HG02943 (cell line): ENCODE results near the gene KIF5C.

Experiments used
- ATAC-seq: cut with Tn5 transposase; IDR thresholded peaks from one replicate; pipeline ENCODE4 v1.9.1; 2021; ENCODE audit warnings: mild to moderate bottlenecking, low read depth, moderate library complexity; ENCODE audit not compliant: unreplicated experiment

KIF5C gene

DNA sequence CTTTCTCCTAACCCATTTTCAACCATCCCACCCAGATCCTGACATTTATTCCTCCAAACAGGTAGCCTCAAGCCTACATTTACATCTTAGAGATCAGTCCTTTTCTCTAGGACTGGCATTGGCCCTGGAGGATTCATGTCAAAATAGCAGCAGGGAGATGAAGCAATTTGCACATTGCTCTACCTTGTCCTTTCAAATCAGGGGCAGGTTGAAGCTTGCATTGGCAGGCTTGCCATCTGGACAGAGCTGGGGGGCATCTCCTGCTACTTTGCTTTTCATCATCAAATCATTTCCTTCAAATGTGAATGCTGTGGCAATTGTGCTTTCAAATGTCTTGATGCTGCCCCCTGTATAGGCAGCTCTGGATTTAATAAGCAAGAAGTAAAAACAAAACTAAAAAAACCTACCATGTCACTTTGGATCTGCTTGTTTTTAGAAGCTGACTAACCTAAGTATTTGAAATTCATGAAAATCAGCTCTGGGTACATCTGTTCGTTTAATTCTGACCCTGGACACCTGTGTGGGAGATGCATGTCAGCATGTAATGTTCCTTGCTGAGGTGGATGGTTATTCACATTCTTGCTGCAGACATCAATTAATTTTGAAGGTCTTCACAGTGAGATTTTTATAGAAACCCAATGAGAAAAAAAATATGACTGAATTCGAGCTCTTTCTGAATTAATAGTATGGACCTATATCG, 47.9 kb downstream of the KIF5C start:
- no peak for ATAC-seq

DNA sequence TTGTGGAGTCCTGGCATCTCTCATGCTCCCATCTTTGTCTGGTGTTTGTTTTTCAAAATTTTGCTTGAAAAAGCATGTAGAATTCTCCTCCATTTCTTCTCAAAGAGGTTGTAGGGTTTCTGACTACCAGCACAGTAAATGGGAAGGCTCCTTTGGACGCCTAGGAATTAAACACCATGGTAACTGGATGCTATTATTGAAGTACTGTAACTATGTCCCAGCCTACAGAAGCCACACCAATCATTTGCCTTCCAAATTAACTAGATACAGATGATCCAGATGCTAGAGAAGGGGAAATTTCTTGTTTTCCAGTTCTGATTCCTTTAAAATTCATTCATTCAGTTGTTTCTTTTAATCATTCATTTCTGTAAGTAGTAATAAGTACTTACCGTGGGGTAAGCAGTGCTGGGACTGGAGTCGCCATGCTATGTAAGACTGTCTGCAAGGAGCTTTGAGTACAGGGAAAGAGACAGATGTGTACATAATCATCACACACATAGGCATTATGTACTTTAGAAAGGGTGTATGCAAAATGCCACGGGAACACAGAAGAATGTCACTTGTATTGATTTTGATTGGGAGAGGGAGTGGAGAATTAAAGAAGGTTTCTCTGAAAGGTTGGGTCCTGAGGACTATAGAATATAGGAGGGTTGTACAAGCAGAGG, 49.6 kb downstream of the KIF5C start:
- ATAC-seq = no peak

DNA sequence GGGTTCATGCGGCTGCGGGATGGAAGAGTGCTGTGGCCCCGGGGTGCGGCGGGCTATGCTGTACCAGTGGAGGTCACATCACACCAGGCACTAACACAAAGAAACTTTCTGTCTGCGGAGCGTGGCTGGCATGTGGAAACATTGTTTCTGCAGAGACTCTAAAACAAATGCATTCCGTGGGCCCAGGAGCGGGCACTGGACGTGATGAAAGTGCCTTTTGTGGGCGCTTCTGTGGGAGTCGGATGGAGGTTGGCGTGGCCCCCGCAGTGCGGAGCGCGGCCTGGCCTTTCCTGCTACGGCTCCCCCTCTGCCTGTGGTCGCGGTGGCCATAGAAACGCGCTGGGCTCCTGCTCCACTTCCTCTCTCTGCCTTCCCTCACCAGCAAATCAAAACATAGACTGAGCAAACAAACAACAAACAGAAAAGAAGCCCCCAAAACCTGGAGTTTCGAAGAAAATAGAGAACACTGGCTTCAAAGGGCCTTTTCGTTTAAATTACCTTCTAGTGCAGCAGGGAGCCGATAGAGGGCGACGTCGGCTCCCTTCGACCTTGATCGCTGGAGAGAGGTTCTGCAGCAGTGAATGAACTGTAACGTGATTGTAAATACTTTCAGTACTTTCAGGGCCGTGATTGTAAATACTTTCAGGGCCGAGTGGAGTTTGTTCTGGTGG, 51.4 kb downstream of the KIF5C start:
- ATAC-seq = no peak

DNA sequence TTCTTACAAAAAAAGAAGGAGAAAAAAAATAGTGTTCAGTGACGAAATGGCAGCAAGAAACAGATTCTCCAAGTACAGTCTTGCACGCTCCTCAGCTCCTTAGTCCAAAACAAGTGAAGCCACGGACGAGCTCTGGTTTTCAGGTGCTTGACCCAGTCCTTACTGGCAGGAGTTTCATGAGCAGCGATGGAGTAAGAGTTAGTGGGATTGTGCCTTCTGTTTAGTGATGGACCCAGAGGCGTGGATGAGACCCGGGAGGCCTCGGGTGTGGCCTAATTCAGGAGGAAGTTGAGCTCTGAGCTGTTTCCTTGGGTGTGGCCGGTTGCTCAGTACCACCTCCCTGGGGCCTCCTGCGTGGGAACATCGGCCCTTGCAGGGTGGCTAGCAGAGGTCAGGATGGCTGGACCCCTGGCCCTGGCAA, 52.0 kb downstream of the KIF5C start:
- no peak for ATAC-seq

DNA sequence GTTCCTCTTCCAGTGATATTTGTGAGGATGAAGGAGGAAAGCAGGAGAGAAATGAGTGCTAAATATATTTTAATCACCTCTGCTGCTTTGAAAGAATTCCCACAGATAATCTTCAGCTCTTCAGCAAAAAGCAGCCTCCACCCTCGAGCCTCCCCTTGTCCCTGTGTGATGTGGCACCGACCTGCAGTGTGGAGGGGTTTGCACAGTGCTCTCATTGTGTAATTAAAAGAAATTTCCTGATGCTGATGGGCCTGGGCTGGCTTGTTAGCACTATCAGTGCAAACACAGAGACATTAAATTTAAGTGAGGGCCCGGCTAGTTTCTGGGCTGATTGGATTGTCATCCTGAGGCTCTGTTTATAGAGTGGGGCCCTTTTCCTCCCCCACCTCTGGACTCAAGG, 53.4 kb downstream of the KIF5C start:
- no peak for ATAC-seq

DNA sequence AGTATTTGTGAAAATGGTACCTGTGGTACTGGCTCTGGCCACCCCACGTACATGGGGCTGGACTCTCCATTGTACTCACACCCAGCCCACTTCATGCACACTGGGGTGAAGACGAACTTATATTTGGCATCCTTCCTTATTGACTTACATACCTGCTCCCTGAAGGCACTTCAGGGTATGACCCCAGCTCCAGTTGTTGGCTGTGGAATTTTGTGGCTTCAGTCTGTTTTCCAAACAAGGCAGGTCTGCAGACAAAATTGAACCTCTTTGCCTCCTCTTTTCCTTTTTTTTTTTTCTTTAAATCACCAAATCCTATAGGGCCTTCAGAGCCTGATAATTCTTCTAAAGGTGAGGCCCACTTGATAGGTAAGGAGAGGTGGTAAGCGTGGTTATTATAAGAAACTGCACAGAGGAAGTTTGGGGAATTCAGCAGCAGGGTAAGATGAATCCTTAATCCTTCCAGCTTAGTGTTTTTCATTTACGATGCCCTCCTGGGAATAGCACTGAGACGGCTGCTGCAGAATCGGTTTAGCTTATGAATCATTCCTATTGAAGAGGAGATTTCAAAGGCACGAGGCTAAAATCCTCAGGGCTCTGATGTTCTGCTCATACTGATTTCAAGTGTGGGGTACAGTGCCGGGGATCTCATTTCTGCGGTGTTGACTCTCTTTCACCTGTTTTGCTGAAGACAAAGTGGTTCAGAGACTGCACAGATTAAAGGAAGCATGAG, 55.2 kb downstream of the KIF5C start:
- no peak for ATAC-seq

DNA sequence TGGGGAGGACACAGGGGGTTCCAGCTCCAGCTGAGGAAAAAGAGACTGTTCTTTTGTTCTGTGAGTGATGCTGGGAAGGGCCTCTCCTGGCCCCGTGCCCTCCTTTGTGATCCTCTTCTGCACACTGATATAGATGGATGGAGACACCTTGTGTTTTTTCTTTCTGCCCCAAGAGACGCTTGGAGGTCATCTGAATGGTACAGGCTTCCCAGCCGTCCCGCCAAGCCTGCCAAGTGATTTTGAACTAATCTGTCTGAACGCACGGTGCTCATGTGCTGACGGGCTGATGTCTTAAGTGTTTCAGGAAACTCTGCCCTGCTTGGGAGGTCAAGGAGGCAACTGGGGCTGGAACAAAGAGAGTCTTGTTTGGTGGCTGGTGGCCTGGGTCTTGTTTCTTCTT, 57.5 kb downstream of the KIF5C start:
- ATAC-seq = no peak

DNA sequence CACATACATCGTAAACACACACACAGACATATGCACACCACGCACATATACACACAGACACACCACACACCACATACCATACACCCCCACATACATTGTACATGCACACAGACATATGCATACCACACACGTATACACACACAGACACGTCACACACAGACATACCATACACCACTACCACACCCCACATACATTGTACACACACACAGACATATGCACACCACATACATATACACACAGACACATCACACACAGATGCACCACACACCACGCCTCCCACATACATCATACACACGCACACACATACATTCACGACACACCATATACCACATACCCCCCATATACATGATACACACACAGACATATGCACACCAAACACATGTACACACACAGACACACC, 58.4 kb downstream of the KIF5C start:
- ATAC-seq = no peak

DNA sequence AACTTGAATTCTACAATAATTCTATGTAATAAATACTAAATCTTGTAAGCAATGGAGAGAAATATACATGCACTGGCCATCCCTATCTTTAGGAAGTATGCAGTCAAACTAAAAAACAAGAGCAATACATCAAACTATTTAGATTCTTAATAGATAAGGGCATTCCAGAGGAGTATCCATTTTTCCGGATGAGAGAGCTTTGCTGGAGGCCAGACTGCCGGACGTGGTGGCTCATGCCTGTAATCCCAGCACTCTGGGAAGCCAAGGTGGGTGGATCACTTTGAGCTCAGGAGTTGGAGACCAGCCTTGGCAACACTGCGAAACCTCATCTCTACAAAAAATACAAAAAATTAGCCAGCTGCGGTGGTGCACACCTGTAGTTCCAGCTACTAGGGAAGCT, 60.8 kb downstream of the KIF5C start:
- ATAC-seq = no peak

DNA sequence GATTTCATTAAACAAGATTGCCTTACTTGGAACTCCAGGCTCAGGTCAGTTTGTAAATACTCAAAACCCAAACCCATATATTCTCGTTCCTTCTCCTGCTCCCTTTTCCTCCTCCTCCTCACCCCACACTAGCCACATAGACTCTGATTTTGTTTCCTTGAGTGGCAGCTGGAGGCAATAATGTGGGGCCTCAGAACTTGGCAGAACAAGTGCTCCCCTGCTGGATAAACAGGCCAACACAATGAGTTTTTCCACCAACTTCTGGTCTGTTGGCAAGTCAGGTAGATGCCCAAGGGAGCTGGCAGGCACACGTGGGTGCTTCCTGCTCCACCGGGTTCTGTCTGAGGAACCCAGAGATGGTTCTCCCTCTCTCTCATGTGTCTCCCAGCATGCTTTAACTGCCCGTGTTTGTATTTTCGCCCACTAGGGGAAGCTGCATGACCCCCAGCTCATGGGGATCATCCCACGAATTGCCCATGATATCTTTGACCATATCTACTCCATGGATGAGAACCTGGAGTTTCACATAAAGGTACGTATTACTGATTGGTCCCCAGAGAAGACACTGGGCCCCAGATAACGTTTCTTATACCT, 61.9 kb downstream of the KIF5C start:
- no peak for ATAC-seq

DNA sequence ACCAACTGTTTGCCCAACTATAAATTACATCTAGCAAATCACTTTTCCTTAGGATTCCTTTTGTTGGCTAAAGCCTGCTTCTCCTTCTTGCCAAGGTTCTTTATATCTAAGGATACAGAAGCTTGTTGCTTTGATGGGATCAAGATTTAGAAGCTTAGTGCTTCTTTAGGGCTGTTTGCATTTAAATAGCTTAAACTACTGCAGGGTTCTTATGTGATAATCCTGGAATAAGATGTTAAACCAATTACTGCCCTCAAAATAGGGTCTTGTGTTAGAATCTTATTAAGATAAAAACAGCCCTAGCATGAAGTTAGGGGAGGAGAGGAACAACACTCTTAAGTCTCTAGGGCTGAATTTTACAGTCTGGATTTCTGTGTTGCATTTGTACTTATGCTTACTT, 64.2 kb downstream of the KIF5C start:
- no peak for ATAC-seq

DNA sequence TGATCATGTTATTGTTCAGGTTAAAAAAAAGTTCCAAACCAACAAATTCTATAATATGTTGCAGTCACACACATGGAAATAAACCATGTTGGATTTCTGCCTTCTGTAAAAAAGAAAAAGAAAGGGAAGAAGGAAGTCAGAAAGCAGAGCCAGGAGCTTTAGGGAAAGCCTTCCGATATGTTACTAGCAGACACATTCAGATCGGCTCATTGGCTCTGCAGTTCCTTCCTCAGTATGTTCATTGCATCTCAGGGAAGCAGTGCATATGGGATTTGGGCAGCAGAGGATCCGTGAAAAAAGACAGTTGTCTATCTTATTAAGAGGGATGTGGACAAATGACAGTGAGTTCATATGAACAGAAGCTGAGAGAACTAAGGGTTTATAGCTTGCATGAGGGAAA, 68.1 kb downstream of the KIF5C start:
- ATAC-seq = no peak

DNA sequence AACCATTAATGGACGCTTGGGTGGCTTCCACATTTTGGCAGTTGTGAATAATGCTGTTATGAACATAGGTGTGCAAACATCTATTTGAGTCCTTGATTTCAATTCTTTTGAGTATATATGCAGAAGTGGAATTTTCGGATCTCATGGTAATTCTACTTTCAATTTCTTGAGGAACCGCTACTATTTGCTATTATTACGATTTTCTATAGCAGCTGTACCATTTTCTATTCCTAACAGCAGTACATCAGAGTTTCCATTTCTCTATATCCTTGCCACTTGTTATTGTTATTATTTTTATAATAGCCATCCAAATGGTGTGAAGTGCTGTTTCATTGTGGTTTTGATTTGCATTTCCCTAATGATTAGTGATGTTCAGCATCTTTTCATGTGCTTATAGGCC, 69.5 kb downstream of the KIF5C start:
- ATAC-seq = no peak

DNA sequence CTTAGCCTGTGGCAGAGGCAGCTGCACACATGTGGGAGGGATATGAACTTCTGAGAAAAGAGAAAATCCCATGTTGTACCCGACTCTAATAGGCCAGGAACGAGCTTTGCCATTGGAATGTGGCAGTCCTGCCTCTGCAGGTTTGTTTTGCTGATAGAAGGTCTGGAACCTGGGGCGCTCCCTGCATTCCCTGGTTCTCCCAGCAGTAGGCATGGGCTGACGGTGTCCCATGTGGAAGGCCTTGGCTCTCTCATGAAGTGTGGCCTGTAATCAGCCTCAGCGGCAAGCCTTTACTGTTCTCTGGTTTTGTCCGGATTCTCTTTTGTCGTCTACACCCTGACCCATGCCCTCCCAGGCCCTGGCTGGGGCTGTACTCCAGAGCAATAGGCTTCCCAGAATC, 72.3 kb downstream of the KIF5C start:
- ATAC-seq = no peak

DNA sequence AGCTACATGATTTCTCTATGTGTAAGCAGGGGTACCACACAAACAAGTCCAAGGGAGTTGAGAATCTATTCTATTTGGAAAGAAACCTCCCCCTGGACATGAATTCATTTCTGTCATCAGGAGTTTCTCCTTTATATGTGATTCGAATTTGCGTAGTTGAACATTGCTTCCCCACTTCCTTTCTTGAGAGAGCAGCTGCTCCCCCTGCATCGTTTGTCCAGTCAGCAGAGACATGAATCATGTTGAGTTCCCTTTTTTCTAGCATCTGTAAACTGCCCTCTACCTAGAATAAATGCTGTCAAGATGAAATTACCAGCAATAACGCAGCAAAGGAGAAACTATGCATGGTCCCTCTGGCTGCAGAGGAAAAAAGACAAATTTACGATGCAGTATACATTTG, 73.8 kb downstream of the KIF5C start:
- no peak for ATAC-seq

DNA sequence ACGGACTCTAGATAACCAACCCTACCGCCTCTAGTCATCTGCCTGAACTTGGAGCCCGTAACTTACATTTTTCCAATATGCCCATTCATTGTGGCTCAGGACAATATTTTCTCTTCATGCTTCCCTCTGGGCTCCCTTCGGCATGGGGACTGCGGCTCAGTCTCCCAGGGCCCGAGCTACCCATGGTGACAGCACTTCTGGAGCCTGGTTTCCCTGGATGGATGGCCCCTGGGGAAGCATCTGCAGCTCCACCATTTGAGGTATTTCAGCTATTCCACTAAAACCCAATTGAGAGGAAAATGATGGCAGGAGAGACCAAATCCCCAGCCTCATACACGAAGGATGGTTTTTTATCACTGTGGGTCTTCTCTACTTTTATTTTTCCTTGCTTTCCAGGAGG, 74.3 kb downstream of the KIF5C start:
- ATAC-seq = no peak

DNA sequence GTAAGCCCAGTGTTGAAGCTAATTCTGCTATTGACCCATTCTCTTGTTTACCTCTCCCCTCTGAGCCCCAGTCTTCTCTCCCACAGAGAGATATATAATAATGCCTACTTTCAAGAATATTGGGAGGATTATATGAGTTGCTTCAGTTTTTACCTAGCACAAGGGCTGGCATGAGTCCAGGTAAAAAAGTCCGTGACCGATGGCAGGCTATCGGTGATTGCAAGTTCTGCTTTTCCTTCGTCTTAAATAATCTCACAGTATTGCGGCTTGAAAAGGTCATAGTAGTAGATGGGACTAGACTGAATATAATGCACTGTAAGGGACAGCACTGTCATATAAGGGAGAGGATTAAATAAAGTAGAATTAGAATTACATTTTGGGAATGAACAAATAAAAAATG, 77.6 kb downstream of the KIF5C start:
- ATAC-seq = no peak

DNA sequence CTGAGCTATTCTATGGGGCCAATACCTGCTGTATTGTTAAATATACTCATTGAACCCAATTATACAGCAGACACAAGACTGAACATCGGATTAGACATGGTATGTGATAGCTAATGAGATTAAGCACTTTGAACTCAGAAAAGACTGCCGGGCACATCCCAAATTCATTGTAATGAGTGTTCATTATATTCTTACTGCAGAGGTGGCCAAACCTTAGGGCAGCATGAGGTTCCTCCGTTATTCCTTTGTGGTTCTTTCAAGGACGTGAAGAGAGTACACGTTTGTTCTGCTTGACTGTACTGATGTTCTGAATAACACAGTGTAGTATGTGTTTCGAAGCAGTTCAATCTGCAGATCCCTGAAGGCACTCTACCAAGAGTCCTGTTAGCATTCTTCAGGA, 78.4 kb downstream of the KIF5C start:
- no peak for ATAC-seq

DNA sequence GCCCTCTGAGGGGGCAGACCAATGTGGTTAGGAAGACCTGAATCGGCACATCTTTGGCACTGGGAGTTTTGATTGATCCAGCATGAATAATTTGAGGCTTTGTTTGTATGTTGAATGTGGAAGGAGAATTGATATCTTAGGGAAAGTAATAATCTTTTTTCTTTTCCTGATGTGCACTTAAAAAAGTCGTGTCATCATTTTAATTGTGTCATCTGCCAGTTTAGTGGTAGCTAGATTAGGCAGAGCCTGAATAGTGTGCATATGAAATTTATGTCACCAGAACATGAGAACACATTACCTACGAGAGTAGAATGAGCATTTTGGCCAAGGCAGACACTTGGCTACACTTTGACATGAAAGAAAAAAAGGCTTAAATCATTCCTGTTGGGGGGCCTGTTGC, 79.5 kb downstream of the KIF5C start:
- ATAC-seq = no peak

DNA sequence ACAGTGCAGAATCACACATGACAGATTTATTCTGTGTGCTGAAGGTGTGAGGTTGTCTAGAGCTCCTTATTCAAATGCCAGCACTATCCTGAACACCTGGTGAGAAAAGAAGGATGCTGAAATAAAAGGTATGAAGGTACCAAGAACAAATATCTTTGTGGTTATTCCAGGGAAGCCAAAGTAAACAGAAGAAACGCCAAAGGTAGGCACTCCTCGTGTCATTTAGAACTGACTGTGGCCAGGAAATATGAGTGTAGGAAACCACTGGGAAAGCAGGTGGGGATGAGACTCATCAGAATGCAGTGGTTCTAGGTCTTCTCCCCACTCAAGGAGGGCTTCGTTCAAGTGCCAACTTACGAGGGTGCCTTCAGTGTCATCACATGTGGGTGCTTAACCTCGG, 80.8 kb downstream of the KIF5C start:
- no peak for ATAC-seq

DNA sequence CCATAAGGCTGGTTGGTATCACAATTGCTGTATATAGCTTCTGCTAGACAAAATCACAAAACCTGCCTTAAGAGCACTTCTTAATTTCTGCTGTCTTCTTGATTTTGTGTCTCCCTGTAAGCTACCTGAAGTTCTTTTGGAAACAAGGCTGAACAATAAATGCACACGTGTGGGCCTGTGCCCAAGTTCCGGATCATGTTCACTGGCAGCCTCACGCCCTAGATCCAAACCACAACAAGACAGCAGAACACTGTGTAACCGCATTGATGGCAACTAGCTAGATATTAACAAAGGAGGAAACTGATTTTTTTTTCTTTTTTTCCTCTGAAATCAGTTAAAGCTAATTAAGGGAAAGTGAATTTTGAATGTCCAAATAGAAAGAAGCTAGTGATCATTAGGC, 82.0 kb downstream of the KIF5C start:
- no peak for ATAC-seq
